ENCODE results near the gene EFHD1. TPM values are rescaled to one million over a fixed set of nuclear protein-coding genes. Genes with fewer than 3 reads are reported as not detected.

Gene EFHD1
- total RNA-seq, 4 donors from 2014 or later, result 6.0 to 56.9 (median 25.8) TPM

GRCh38 chr2:232632904-232633412 lies 446 bp upstream of the EFHD1 start:
- TF ChIP-seq CTCF (IDR thresholded peaks at IDR 0.05; ENCODE audit: low read depth), result no peak

- TF ChIP-seq CTCF (IDR thresholded peaks at IDR 0.05; ENCODE audit: low read depth), result no peak
These were observed 1.1 kb downstream of the EFHD1 start for GRCh38 chr2:232634206-232635150.

GRCh38 chr2:232635820-232636219 lies 2.4 kb downstream of the EFHD1 start:
- no peak for TF ChIP-seq CTCF (IDR thresholded peaks at IDR 0.05; ENCODE audit: low read depth)

- TF ChIP-seq CTCF (IDR thresholded peaks at IDR 0.05; ENCODE audit: low read depth), result no peak
These were observed 3.5 kb downstream of the EFHD1 start for GRCh38 chr2:232636788-232637420.

GRCh38 chr2:232637866-232638583 lies 4.6 kb downstream of the EFHD1 start:
- TF ChIP-seq CTCF (IDR thresholded peaks at IDR 0.05; ENCODE audit: low read depth), result no peak

GRCh38 chr2:232641153-232641848 lies 7.9 kb downstream of the EFHD1 start:
- no peak for TF ChIP-seq CTCF (IDR thresholded peaks at IDR 0.05; ENCODE audit: low read depth)
